ENCODE measurements around the gene INO80E. TPM values are rescaled to one million over a fixed set of nuclear protein-coding genes. Genes with fewer than 3 reads are reported as not detected.

The INO80E gene
- total RNA-seq, 1 experiment from 2014 or later, result 89.8 TPM

GRCh38 chr16:29990883-29991570 is 5.0 kb upstream of the INO80E start:
- H3K36me3 ChIP-seq (ENCODE audit: control insufficient read depth in 1 of 2, insufficient read depth in 2 of 2, low read length in 2 of 2), result peaks cover 30 to 31% of the 10 kb centered on the region in 2 experiments
- TF ChIP-seq YY1 (IDR thresholded peaks at IDR 0.05; ENCODE audit: extremely low read depth, insufficient replicate concordance, low read depth, low read length), result no peak
- H3K4me3 ChIP-seq (replicated peaks in 1 of 2; ENCODE audit: low read depth in 1 of 2, low read length in 2 of 2), result no peak overlapping the region
- DNase-seq (ENCODE audit: low read depth, low spot score), result no peak
- CTCF ChIA-PET, result no interaction called here
- no peak overlapping the region for H3K4me2 ChIP-seq (ENCODE audit: low read length)
- POLR2A ChIA-PET, result no interaction called here
- no peaks in the 10 kb centered on the region for H3K9me2 ChIP-seq (ENCODE audit: insufficient read depth)
- H3K27me3 ChIP-seq (ENCODE audit: insufficient read depth, low read length), result no peaks in the 10 kb centered on the region
- no peak for ATAC-seq
- no peaks in the 10 kb centered on the region for H3K9me3 ChIP-seq (ENCODE audit: control insufficient read depth in 1 of 2, insufficient read depth in 1 of 2, low read depth in 1 of 2, low read length in 2 of 2)
- H3K9ac ChIP-seq (ENCODE audit: low read length), result no peak overlapping the region
- RAD21 ChIA-PET (ENCODE audit: low non-redundant PET in 1 of 2, low total read pairs in 2 of 2, uncharacterized antibody in 2 of 2, unreplicated experiment in 2 of 2), result no interaction called here
- intact Hi-C loops (cut with micrococcal nuclease), result no loop called here
- peaks cover 9 to 22% of the 10 kb centered on the region in 2 experiments for H3K4me1 ChIP-seq (ENCODE audit: control insufficient read depth in 1 of 2, insufficient read depth in 2 of 2, low read length in 2 of 2)
- no peaks in the 10 kb centered on the region for H4K20me1 ChIP-seq (ENCODE audit: insufficient read depth)
- no peak overlapping the region for H3K27ac ChIP-seq (ENCODE audit: low read depth, low read length)
- H3K79me2 ChIP-seq (ENCODE audit: insufficient read depth, low read length), result no peaks in the 10 kb centered on the region
- H2AFZ ChIP-seq (ENCODE audit: low read depth, low read length, poor library complexity, severe bottlenecking), result no peak overlapping the region
- no TSS peak for BruUV-seq (replicated peaks)

- Histone ChIP-seq H3K4me1 (ENCODE audit: control insufficient read depth in 1 of 2, insufficient read depth in 2 of 2, low read length in 2 of 2) (peaks cover 9 to 22% of the 10 kb centered on the region in 2 experiments), H3K9me3 (ENCODE audit: control insufficient read depth in 1 of 2, insufficient read depth in 1 of 2, low read depth in 1 of 2, low read length in 2 of 2) (no peaks in the 10 kb centered on the region), H3K27ac (ENCODE audit: low read depth, low read length) (no peak overlapping the region), H4K20me1 (ENCODE audit: insufficient read depth) (no peaks in the 10 kb centered on the region), H3K36me3 (ENCODE audit: control insufficient read depth in 1 of 2, insufficient read depth in 2 of 2, low read length in 2 of 2) (peaks cover 26 to 31% of the 10 kb centered on the region in 2 experiments), H2AFZ (ENCODE audit: low read depth, low read length, poor library complexity, severe bottlenecking) (no peak overlapping the region), H3K9me2 (ENCODE audit: insufficient read depth) (no peaks in the 10 kb centered on the region), H3K9ac (ENCODE audit: low read length) (no peak overlapping the region), H3K4me3 (replicated peaks in 1 of 2; ENCODE audit: low read depth in 1 of 2, low read length in 2 of 2) (no peak overlapping the region), H3K79me2 (ENCODE audit: insufficient read depth, low read length) (peaks cover 4% of the 10 kb centered on the region), H3K4me2 (ENCODE audit: low read length) (no peak overlapping the region), H3K27me3 (ENCODE audit: insufficient read depth, low read length) (no peaks in the 10 kb centered on the region)
- ChIA-PET CTCF (no interaction called here), RAD21 (ENCODE audit: low non-redundant PET in 1 of 2, low total read pairs in 2 of 2, uncharacterized antibody in 2 of 2, unreplicated experiment in 2 of 2) (no interaction called here), POLR2A (no interaction called here)
- no TSS peak for BruUV-seq (replicated peaks)
- no peak for DNase-seq (ENCODE audit: low read depth, low spot score)
- ATAC-seq, result no peak
- intact Hi-C loops (cut with micrococcal nuclease), result no loop called here
- TF ChIP-seq YY1 (IDR thresholded peaks at IDR 0.05; ENCODE audit: extremely low read depth, insufficient replicate concordance, low read depth, low read length) (no peak), EZH2 (IDR thresholded peaks at IDR 0.05) (no peak), MAX (IDR thresholded peaks at IDR 0.05) (no peak), JUND (IDR thresholded peaks at IDR 0.05) (no peak), CBX3 (IDR thresholded peaks at IDR 0.05; ENCODE audit: low read depth) (no peak), EZH2phosphoT487 (IDR thresholded peaks at IDR 0.05; ENCODE audit: borderline replicate concordance) (no peak), SP1 (IDR thresholded peaks at IDR 0.05; ENCODE audit: low read depth) (no peak), POLR2A (IDR thresholded peaks at IDR 0.05; ENCODE audit: borderline replicate concordance, extremely low read depth, insufficient read depth, insufficient read length) (no peak), SRF (IDR thresholded peaks at IDR 0.05; ENCODE audit: low read depth) (no peak), SIN3A (IDR thresholded peaks at IDR 0.05; ENCODE audit: low read depth) (no peak), ZFX (IDR thresholded peaks at IDR 0.05) (no peak)
- TF ChIP-seq, protein P1, sequence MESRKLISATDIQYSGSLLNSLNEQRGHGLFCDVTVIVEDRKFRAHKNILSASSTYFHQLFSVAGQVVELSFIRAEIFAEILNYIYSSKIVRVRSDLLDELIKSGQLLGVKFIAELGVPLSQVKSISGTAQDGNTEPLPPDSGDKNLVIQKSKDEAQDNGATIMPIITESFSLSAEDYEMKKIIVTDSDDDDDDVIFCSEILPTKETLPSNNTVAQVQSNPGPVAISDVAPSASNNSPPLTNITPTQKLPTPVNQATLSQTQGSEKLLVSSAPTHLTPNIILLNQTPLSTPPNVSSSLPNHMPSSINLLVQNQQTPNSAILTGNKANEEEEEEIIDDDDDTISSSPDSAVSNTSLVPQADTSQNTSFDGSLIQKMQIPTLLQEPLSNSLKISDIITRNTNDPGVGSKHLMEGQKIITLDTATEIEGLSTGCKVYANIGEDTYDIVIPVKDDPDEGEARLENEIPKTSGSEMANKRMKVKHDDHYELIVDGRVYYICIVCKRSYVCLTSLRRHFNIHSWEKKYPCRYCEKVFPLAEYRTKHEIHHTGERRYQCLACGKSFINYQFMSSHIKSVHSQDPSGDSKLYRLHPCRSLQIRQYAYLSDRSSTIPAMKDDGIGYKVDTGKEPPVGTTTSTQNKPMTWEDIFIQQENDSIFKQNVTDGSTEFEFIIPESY (IDR thresholded peaks at IDR 0.05; ENCODE audit: extremely low read depth, insufficient replicate concordance, low read length), result no peak
- TF ChIP-seq, protein P2, sequence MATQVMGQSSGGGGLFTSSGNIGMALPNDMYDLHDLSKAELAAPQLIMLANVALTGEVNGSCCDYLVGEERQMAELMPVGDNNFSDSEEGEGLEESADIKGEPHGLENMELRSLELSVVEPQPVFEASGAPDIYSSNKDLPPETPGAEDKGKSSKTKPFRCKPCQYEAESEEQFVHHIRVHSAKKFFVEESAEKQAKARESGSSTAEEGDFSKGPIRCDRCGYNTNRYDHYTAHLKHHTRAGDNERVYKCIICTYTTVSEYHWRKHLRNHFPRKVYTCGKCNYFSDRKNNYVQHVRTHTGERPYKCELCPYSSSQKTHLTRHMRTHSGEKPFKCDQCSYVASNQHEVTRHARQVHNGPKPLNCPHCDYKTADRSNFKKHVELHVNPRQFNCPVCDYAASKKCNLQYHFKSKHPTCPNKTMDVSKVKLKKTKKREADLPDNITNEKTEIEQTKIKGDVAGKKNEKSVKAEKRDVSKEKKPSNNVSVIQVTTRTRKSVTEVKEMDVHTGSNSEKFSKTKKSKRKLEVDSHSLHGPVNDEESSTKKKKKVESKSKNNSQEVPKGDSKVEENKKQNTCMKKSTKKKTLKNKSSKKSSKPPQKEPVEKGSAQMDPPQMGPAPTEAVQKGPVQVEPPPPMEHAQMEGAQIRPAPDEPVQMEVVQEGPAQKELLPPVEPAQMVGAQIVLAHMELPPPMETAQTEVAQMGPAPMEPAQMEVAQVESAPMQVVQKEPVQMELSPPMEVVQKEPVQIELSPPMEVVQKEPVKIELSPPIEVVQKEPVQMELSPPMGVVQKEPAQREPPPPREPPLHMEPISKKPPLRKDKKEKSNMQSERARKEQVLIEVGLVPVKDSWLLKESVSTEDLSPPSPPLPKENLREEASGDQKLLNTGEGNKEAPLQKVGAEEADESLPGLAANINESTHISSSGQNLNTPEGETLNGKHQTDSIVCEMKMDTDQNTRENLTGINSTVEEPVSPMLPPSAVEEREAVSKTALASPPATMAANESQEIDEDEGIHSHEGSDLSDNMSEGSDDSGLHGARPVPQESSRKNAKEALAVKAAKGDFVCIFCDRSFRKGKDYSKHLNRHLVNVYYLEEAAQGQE (IDR thresholded peaks at IDR 0.05; ENCODE audit: low read depth), result no peak
- TF ChIP-seq, protein P3, sequence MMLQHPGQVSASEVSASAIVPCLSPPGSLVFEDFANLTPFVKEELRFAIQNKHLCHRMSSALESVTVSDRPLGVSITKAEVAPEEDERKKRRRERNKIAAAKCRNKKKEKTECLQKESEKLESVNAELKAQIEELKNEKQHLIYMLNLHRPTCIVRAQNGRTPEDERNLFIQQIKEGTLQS (IDR thresholded peaks at IDR 0.05), result no peak
These were observed 4.5 kb upstream of the INO80E start for GRCh38 chr16:29991571-29991904.

Data from HCT116 (cell line).